Kidney epithelial cell (primary cell): ENCODE data around the gene AADAC. TPM values are rescaled to one million over a fixed set of nuclear protein-coding genes. Genes with fewer than 3 reads are reported as not detected.
A peak's percentile ranks its signal among the peaks of the same experiment; 100 is the strongest.

ENCODE experiments used
- DNase-seq: peaks from one replicate; pipeline ENCODE4 v3.0.0-alpha.2; 2010; ENCODE audit warnings: low read depth
- H3K27me3 ChIP-seq: 2 replicates; pipeline ENCODE4 v1.6.0; 2011; ENCODE audit warnings: low read length; ENCODE audit not compliant: control insufficient read depth, insufficient read depth
- H3K36me3 ChIP-seq: 2 replicates; pipeline ENCODE4 v1.5.1; 2011; ENCODE audit warnings: low read length; ENCODE audit not compliant: control insufficient read depth, insufficient read depth
- H3K4me3 ChIP-seq: 2 replicates; pipeline ENCODE4 v1.5.1; 2011; ENCODE audit warnings: low read depth, mild to moderate bottlenecking, control low read depth, low read length
- CTCF ChIP-seq: IDR thresholded peaks from 2 replicates; pipeline ENCODE4 v1.5.1; 2011; ENCODE audit warnings: mild to moderate bottlenecking, moderate library complexity, low read length, control low read depth, inconsistent platforms; ENCODE audit not compliant: insufficient read depth, poor library complexity, severe bottlenecking
- total RNA-seq: library from RNA; depleted of rRNA; stranded (reverse); fragments of >200 nt; gene quantifications from 2 replicates; pipeline ENCODE4 v1.2.3, GENCODE V29; 2015

Gene AADAC
- total RNA-seq, 1 donor from 2014 or later: not detected

GRCh38 chr3:151816091-151816604 is 2.2 kb downstream of the AADAC start:
- Histone ChIP-seq H3K27me3 (no peaks in the 10 kb centered on the region), H3K4me3 (no peak overlapping the region), H3K36me3 (no peaks in the 10 kb centered on the region)
- TF ChIP-seq CTCF: no peak
- DNase-seq: peak; percentile 78

- no peak for TF ChIP-seq CTCF
- Histone ChIP-seq H3K36me3 (no peaks in the 10 kb centered on the region), H3K4me3 (no peak overlapping the region), H3K27me3 (no peaks in the 10 kb centered on the region)
- no peak for DNase-seq
Measured at GRCh38 chr3:151817473-151817872, 3.6 kb downstream of the AADAC start.

- TF ChIP-seq CTCF: no peak
- DNase-seq: no peak
- no peak overlapping the region for H3K4me3 ChIP-seq
- H3K27me3 ChIP-seq: no peaks in the 10 kb centered on the region
- no peaks in the 10 kb centered on the region for H3K36me3 ChIP-seq
Measured at GRCh38 chr3:151818361-151818760, 4.4 kb downstream of the AADAC start.

- Histone ChIP-seq H3K27me3 (no peaks in the 10 kb centered on the region), H3K4me3 (no peak overlapping the region), H3K36me3 (no peaks in the 10 kb centered on the region)
- DNase-seq: no peak
- TF ChIP-seq CTCF: no peak
Measured at GRCh38 chr3:151819910-151820309, 6.0 kb downstream of the AADAC start.

- no peak for DNase-seq
- no peak for TF ChIP-seq CTCF
- no peaks in the 10 kb centered on the region for H3K27me3 ChIP-seq
- no peaks in the 10 kb centered on the region for H3K36me3 ChIP-seq
- H3K4me3 ChIP-seq: no peak overlapping the region
Measured at GRCh38 chr3:151827816-151828215, 13.9 kb downstream of the AADAC start.

GRCh38 chr3:151835751-151836525 is 22.0 kb downstream of the AADAC start:
- Histone ChIP-seq H3K36me3 (no peaks in the 10 kb centered on the region), H3K4me3 (no peak overlapping the region), H3K27me3 (no peaks in the 10 kb centered on the region)
- TF ChIP-seq CTCF: no peak
- DNase-seq: peak; percentile 34
